ENCODE measurements around the gene RGL3.

The RGL3 gene

GRCh38 chr19:11346104-11346940 lies 72.8 kb downstream of the RGL3 start, which contains the start of the genes CCDC159 and TMEM205:
Gene CCDC159, plus strand, starts transcription at chr19:11346519. Its CDS starts 88 bp downstream, at chr19:11346607.
Gene TMEM205, minus strand, starts transcription at chr19:11346268. Its CDS starts 649 bp downstream, at chr19:11345619.
- no peaks in the 10 kb centered on the region for H3K27me3 ChIP-seq (ENCODE audit: insufficient read depth, poor library complexity, severe bottlenecking)
- H3K27ac ChIP-seq (replicated peaks) = peak within 1 kb of the TSS; percentile 68
- TF ChIP-seq CTCF (IDR thresholded peaks at IDR 0.05; ENCODE audit: insufficient read depth, low read length) (no peak), SPI1 (IDR thresholded peaks at IDR 0.05; ENCODE audit: borderline replicate concordance, low read depth) (peak; percentile 39; the same call in 1 of the 2 replicates), GABPA (IDR thresholded peaks at IDR 0.05; ENCODE audit: low read depth) (0 out of 2 replicates have a peak, but pooled peaks have one; percentile 12), POLR2AphosphoS5 (IDR thresholded peaks at IDR 0.05; ENCODE audit: low read depth) (no peak; the same call in none of the 2 replicates)
- TF ChIP-seq, protein P1, sequence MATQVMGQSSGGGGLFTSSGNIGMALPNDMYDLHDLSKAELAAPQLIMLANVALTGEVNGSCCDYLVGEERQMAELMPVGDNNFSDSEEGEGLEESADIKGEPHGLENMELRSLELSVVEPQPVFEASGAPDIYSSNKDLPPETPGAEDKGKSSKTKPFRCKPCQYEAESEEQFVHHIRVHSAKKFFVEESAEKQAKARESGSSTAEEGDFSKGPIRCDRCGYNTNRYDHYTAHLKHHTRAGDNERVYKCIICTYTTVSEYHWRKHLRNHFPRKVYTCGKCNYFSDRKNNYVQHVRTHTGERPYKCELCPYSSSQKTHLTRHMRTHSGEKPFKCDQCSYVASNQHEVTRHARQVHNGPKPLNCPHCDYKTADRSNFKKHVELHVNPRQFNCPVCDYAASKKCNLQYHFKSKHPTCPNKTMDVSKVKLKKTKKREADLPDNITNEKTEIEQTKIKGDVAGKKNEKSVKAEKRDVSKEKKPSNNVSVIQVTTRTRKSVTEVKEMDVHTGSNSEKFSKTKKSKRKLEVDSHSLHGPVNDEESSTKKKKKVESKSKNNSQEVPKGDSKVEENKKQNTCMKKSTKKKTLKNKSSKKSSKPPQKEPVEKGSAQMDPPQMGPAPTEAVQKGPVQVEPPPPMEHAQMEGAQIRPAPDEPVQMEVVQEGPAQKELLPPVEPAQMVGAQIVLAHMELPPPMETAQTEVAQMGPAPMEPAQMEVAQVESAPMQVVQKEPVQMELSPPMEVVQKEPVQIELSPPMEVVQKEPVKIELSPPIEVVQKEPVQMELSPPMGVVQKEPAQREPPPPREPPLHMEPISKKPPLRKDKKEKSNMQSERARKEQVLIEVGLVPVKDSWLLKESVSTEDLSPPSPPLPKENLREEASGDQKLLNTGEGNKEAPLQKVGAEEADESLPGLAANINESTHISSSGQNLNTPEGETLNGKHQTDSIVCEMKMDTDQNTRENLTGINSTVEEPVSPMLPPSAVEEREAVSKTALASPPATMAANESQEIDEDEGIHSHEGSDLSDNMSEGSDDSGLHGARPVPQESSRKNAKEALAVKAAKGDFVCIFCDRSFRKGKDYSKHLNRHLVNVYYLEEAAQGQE (IDR thresholded peaks at IDR 0.05; ENCODE audit: insufficient replicate concordance, low read depth) = peak; percentile 36
- peak; percentile 98 to 99 for DNase-seq (ENCODE audit: low read depth in 1 of 2, low spot score in 1 of 2)
- peak within 1 kb of the TSS; percentile 80 for H3K4me3 ChIP-seq (replicated peaks; ENCODE audit: insufficient read depth, low read length)

DNA sequence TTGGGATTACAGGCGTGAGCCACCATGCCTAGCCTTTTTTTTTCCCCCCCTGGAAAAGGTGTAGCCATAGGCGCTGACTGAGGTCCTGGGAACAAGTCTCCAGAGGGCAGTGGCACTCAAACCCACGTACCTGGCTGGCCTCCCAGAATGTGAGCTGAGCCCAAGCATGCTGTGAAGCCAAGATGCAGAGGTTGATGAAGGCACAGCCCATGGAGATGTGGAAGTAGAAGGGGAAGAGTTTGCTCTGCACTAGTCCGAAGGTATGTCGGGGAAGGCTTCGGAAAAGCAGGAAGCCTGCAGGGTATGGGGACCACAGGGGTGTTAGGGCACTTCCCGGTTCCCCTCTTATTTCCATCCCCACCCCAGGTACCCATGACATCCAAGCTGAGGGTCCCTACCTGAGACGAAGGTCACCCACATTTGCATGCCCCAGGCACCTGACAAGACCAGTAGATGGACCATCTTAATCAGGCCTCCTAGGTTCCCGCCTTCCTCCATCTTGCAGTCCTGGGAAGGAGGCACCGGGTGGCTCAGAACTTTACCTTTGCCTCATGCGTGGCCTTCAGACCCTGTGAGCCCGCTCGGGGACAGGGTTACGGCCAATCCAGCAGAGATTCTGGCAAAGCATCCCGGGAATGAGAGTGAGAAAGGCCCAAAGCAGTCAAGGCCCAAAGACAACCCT lies 73.9 kb downstream of the RGL3 start:
- H3K27me3 ChIP-seq (ENCODE audit: insufficient read depth, poor library complexity, severe bottlenecking) = no peaks in the 10 kb centered on the region
- H3K27ac ChIP-seq (replicated peaks) = peak overlapping the region; percentile 68
- no peak for DNase-seq (ENCODE audit: low read depth in 1 of 2, low spot score in 1 of 2)
- H3K4me3 ChIP-seq (replicated peaks; ENCODE audit: insufficient read depth, low read length) = peak overlapping the region; percentile 80
- TF ChIP-seq GABPA (IDR thresholded peaks at IDR 0.05; ENCODE audit: low read depth) (no peak), CTCF (IDR thresholded peaks at IDR 0.05; ENCODE audit: insufficient read depth, low read length) (no peak), POLR2AphosphoS5 (IDR thresholded peaks at IDR 0.05; ENCODE audit: low read depth) (no peak), SPI1 (IDR thresholded peaks at IDR 0.05; ENCODE audit: borderline replicate concordance, low read depth) (no peak)
- TF ChIP-seq, protein P1 (IDR thresholded peaks at IDR 0.05; ENCODE audit: insufficient replicate concordance, low read depth) = no peak
